ENCODE measurements around the gene ATL3. TPM values are rescaled to one million over a fixed set of nuclear protein-coding genes. Genes with fewer than 3 reads are reported as not detected.

Gene ATL3
- total RNA-seq, 1 experiment from 2014 or later = 32.3 TPM

DNA sequence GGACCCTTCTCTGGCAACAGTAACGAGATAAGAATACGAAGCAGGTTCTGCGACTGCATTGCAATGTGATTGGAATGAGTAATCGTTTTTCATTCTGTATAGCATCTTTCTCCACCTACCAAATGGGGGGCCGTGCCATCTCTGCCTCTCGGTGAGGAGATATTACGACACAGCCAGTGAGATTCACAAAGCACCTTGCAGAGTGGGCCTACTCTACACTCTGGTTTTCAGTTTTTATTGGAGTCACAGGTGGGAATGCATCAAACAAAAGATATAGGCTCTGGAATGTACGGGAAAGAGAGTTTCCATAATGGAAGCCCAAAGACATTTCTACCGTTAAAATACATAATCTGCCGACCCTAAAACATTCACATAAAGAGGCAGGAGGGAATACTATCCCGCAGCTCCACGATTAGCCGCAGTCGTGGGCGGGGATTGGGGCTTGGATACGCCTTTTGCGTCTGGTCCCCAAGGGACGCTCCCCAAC, 9.7 kb upstream of the ATL3 start:
- RAD21 ChIA-PET (ENCODE audit: low non-redundant PET in 1 of 2, low total read pairs in 2 of 2, uncharacterized antibody in 2 of 2, unreplicated experiment in 2 of 2) = no interaction called here
- POLR2A ChIA-PET = interaction anchor here (1.1 to 2.7 kb wide), 5 partner anchors 9 to 44 kb away, joined by 3 to 24 read pairs (median 4); partner anchors contain the start of gene ATL3
- H3K27ac ChIP-seq (ENCODE audit: low read depth, low read length) = peak overlapping the region; percentile 12; the same call in 1 of the 2 replicates
- H3K9me2 ChIP-seq (ENCODE audit: insufficient read depth) = no peaks in the 10 kb centered on the region
- no peaks in the 10 kb centered on the region for H3K9me3 ChIP-seq (ENCODE audit: control insufficient read depth in 1 of 2, insufficient read depth in 1 of 2, low read depth in 1 of 2, low read length in 2 of 2)
- no TSS peak for BruUV-seq (replicated peaks)
- H3K9ac ChIP-seq (ENCODE audit: low read length) = peak overlapping the region; percentile 42
- peaks cover 43% of the 10 kb centered on the region for H3K79me2 ChIP-seq (ENCODE audit: insufficient read depth, low read length)
- peak; percentile 18; the same call in 1 of the 2 replicates for TF ChIP-seq SP1 (IDR thresholded peaks at IDR 0.05; ENCODE audit: low read depth)
- peak; percentile 8; the same call in 1 of the 2 replicates for TF ChIP-seq SIN3A (IDR thresholded peaks at IDR 0.05; ENCODE audit: low read depth)
- TF ChIP-seq EGR1 (IDR thresholded peaks at IDR 0.05; ENCODE audit: low read depth) = peak; percentile 59; the same call in 1 of the 2 replicates
- TF ChIP-seq CEBPB (IDR thresholded peaks at IDR 0.05; ENCODE audit: low read depth) = 0 out of 2 replicates have a peak, but pooled peaks have one; percentile 23
- TF ChIP-seq, protein P1, sequence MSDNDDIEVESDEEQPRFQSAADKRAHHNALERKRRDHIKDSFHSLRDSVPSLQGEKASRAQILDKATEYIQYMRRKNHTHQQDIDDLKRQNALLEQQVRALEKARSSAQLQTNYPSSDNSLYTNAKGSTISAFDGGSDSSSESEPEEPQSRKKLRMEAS (IDR thresholded peaks at IDR 0.05) = no peak
- no peaks in the 10 kb centered on the region for H3K27me3 ChIP-seq (ENCODE audit: insufficient read depth, low read length)
- H2AFZ ChIP-seq (ENCODE audit: low read depth, low read length, poor library complexity, severe bottlenecking) = peak overlapping the region; percentile 89
- H3K4me1 ChIP-seq (ENCODE audit: control insufficient read depth in 1 of 2, insufficient read depth in 2 of 2, low read length in 2 of 2) = peaks cover 13 to 20% of the 10 kb centered on the region in 2 experiments
- peak overlapping the region; percentile 81 for H3K4me2 ChIP-seq (ENCODE audit: low read length)
- CTCF ChIA-PET = interaction anchor here (0.5 to 1.7 kb wide), 7 partner anchors 10 to 1817 kb away, joined by 3 to 8 read pairs (median 3); partner anchors contain the start of gene ATL3
- no peaks in the 10 kb centered on the region for H3K36me3 ChIP-seq (ENCODE audit: control insufficient read depth in 1 of 2, insufficient read depth in 2 of 2, low read length in 2 of 2)
- ATAC-seq (peak; percentile 13), DNase-seq (ENCODE audit: low read depth, low spot score) (no peak)
- peak overlapping the region; percentile 78 to 90 for H3K4me3 ChIP-seq (replicated peaks in 1 of 2; ENCODE audit: low read depth in 1 of 2, low read length in 2 of 2)
- peaks cover 7% of the 10 kb centered on the region; the same call in 1 of the 2 replicates for H4K20me1 ChIP-seq (ENCODE audit: insufficient read depth)
- intact Hi-C loops (cut with micrococcal nuclease) = no loop called here

DNA sequence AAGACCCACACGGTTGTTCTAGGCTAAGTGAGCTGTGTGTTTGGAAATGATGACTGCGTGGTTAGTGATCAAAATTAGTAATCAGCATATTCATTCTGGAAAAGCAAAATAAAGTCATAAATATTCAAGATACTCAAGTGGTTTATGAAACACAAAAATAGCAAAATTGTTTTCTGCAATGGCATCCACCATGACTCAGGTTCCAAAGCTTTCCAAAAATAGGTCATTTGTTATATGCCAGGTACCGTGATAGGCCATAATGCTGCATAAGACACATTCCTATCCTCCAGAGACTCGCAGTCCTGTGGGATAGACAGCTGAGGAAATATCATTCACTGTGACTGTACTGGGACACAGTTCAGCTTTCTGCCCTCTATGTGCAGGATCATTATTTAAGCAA, 2.4 kb upstream of the ATL3 start:
- Histone ChIP-seq H3K27me3 (ENCODE audit: insufficient read depth, low read length) (no peaks in the 10 kb centered on the region), H3K9me2 (ENCODE audit: insufficient read depth) (no peaks in the 10 kb centered on the region), H3K9ac (ENCODE audit: low read length) (no peak overlapping the region), H3K27ac (ENCODE audit: low read depth, low read length) (no peak overlapping the region), H3K4me3 (replicated peaks in 1 of 2; ENCODE audit: low read depth in 1 of 2, low read length in 2 of 2) (no peak overlapping the region), H3K4me2 (ENCODE audit: low read length) (no peak overlapping the region), H2AFZ (ENCODE audit: low read depth, low read length, poor library complexity, severe bottlenecking) (no peak overlapping the region), H3K36me3 (ENCODE audit: control insufficient read depth in 1 of 2, insufficient read depth in 2 of 2, low read length in 2 of 2) (no peaks in the 10 kb centered on the region), H4K20me1 (ENCODE audit: insufficient read depth) (no peaks in the 10 kb centered on the region), H3K9me3 (ENCODE audit: control insufficient read depth in 1 of 2, insufficient read depth in 1 of 2, low read depth in 1 of 2, low read length in 2 of 2) (no peaks in the 10 kb centered on the region), H3K4me1 (ENCODE audit: control insufficient read depth in 1 of 2, insufficient read depth in 2 of 2, low read length in 2 of 2) (peaks cover 13 to 34% of the 10 kb centered on the region in 2 experiments), H3K79me2 (ENCODE audit: insufficient read depth, low read length) (peaks cover 21% of the 10 kb centered on the region)
- intact Hi-C loops (cut with micrococcal nuclease) = no loop called here
- ATAC-seq = no peak
- ChIA-PET RAD21 (ENCODE audit: low non-redundant PET in 1 of 2, low total read pairs in 2 of 2, uncharacterized antibody in 2 of 2, unreplicated experiment in 2 of 2) (no interaction called here), CTCF (no interaction called here), POLR2A (interaction anchor here (4.3 kb wide), 1 partner anchor 8 kb away, joined by 24 read pairs; the partner anchor contains the start of gene RTN3)
- no TSS peak for BruUV-seq (replicated peaks)
- TF ChIP-seq ELF1 (IDR thresholded peaks at IDR 0.05; ENCODE audit: borderline replicate concordance, low read depth) (no peak), EZH2phosphoT487 (IDR thresholded peaks at IDR 0.05; ENCODE audit: borderline replicate concordance) (no peak), ZFX (IDR thresholded peaks at IDR 0.05) (no peak)
- no peak for DNase-seq (ENCODE audit: low read depth, low spot score)
